ENCODE results near the gene SLC25A27.

Gene SLC25A27

DNA sequence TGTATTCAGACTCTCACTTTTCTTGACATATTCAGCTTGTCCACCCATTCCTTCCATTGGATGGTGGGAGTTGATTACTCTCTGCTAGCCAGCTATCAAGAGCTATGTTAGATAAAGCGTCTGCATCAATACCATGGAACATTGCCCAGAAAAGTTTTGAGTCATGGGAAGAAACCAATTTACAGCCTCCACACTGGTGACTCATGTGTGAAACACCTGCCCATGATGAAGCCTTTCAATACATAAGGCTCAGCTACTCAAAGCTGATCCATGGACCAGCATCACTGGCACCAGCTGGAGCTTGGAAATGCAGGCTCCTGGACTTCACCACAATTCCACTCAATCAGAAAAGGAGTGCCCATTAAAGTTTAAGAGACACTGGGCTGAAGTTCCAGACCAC lies 66.3 kb downstream of the SLC25A27 start:
- TF ChIP-seq GATA3 (IDR thresholded peaks at IDR 0.05; ENCODE audit: low read depth, low read length) (no peak), GATA2 (IDR thresholded peaks at IDR 0.05; ENCODE audit: low read depth, low read length) (no peak)

DNA sequence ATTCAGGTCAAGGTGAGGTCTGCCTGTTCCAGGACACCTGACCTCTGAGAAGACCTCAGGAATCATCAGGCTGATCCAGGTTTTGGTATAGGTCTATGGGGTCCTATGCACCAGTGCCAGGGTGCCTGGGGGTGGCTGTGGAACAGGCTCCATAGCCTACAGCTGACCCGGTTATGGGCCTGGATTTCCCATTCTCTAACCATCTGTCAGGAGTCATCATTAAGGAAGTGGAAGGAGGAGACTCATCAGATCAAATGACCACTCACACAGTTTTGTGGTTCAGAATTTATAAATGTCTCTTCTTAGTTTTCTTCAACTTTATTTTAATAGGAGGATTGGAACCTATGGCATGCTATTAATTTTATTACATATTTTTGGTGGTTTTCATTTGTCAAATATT lies 67.6 kb downstream of the SLC25A27 start:
- TF ChIP-seq GATA2 (IDR thresholded peaks at IDR 0.05; ENCODE audit: low read depth, low read length): no peak
